Esophagus muscularis mucosa (tissue), 4 donors: ENCODE data around the gene DOCK2. TPM values are rescaled to one million over a fixed set of nuclear protein-coding genes. Genes with fewer than 3 reads are reported as not detected.
"Not testable (repeated sequence)": the region's sequence is repeated elsewhere in the genome, so short reads cannot be mapped to it uniquely, and the experiment has no call there.

ENCODE experiments used
- DNase-seq: peaks from one replicate; pipeline ENCODE4 v3.0.0-alpha.2; 2017; ENCODE audit errors: extremely low spot score
- H3K27ac ChIP-seq, 4 donors: fragments of 200-600 bp; sonication (generic); replicated peaks in 1 of 4; 1 replicate in 3 of 4; 2 replicates in 1 of 4; pipeline ENCODE4 v1.5.1; 2016 to 2019; ENCODE audit warnings: mild to moderate bottlenecking in 1 of 4
- H3K27me3 ChIP-seq, 4 donors: fragments of 200-600 bp; sonication (generic); one replicate each; pipeline versions ENCODE4 v1.5.1 to v1.6.0; 2016 to 2019
- H3K36me3 ChIP-seq, 4 donors: fragments of 200-600 bp; sonication (generic); one replicate each; pipeline ENCODE4 v1.5.1; 2016 to 2019
- H3K4me1 ChIP-seq, 4 donors: fragments of 200-600 bp; sonication (generic); one replicate each; pipeline ENCODE4 v1.5.1; 2016 to 2019
- H3K4me3 ChIP-seq, 4 donors: fragments of 200-600 bp; sonication (generic); 1 replicate in 2 of 4; 2 replicates in 2 of 4; pipeline ENCODE4 v1.5.1; 2016 to 2019; ENCODE audit warnings: mild to moderate bottlenecking in 4 of 4, moderate library complexity in 1 of 4
- H3K9me3 ChIP-seq, 4 donors: fragments of 200-600 bp; sonication (generic); 1 replicate in 3 of 4; 2 replicates in 1 of 4; pipeline ENCODE4 v1.5.1; 2016 to 2019
- EP300 ChIP-seq: sonication (generic); formaldehyde crosslinking; IDR thresholded peaks from one replicate; pipeline ENCODE4 v1.6.1; 2017; ENCODE audit warnings: antibody characterized with exemption
- POLR2A ChIP-seq: fragments of 450-650 bp; IDR thresholded peaks from one replicate; pipeline ENCODE4 v1.6.1; 2017; ENCODE audit warnings: antibody characterized with exemption, moderate library complexity, mild to moderate bottlenecking, low read depth
- POLR2AphosphoS5 ChIP-seq, 2 donors: sonication (generic); formaldehyde crosslinking; IDR thresholded peaks; one replicate each; pipeline ENCODE4 v1.6.1; 2017; ENCODE audit warnings: antibody characterized with exemption in 2 of 2
- WGBS: methylation state at CpG from one replicate; pipeline ENCODE4 v1.1.5; 2018; 5-methylcytosine and 5-hydroxymethylcytosine counted together
- intact Hi-C: fragments of 100-400 bp; cut with DNase I; formaldehyde crosslinking; loops from one replicate; pipeline ENCODE4 v1.15.1; 2023
- total RNA-seq, 4 donors: library from RNA; depleted of rRNA; stranded (reverse); fragments of >200 nt; gene quantifications; one replicate each; pipeline versions ENCODE4 v1.1.0 to v1.2.1, GENCODE V29; 2016
- TF ChIP-seq, protein P1 (sequence below), 3 experiments: fragments of 200-600 bp in 2 of 3; fragments of 450-650 bp in 1 of 3; sonication (generic) in 2 of 3; IDR thresholded peaks; one replicate each; pipeline ENCODE4 v1.5.1; 2017 to 2019; ENCODE audit warnings: antibody characterized with exemption in 3 of 3, mild to moderate bottlenecking in 2 of 3, moderate library complexity in 1 of 3

The DOCK2 gene
- total RNA-seq, 4 donors from 2014 or later, result 9.2 to 18.3 (median 13.7) TPM

GRCh38 chr5:169946743-169947295 lies 309.7 kb downstream of the DOCK2 start:
- H3K27ac ChIP-seq, result no peak overlapping the region
- TF ChIP-seq, protein P1, sequence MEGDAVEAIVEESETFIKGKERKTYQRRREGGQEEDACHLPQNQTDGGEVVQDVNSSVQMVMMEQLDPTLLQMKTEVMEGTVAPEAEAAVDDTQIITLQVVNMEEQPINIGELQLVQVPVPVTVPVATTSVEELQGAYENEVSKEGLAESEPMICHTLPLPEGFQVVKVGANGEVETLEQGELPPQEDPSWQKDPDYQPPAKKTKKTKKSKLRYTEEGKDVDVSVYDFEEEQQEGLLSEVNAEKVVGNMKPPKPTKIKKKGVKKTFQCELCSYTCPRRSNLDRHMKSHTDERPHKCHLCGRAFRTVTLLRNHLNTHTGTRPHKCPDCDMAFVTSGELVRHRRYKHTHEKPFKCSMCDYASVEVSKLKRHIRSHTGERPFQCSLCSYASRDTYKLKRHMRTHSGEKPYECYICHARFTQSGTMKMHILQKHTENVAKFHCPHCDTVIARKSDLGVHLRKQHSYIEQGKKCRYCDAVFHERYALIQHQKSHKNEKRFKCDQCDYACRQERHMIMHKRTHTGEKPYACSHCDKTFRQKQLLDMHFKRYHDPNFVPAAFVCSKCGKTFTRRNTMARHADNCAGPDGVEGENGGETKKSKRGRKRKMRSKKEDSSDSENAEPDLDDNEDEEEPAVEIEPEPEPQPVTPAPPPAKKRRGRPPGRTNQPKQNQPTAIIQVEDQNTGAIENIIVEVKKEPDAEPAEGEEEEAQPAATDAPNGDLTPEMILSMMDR (IDR thresholded peaks at IDR 0.05), result no peak
- no peak for TF ChIP-seq POLR2AphosphoS5 (IDR thresholded peaks at IDR 0.05)
- no peak for TF ChIP-seq EP300
- no peak for TF ChIP-seq POLR2A
- H3K4me3 ChIP-seq, result no peak overlapping the region
- WGBS, result 94% methylated on average over 5 of the region's 5 CpGs
- no peak for DNase-seq
- peaks cover 0 to 3% (median 0%) of the 10 kb centered on the region in 4 donors for H3K27me3 ChIP-seq
- H3K4me1 ChIP-seq, result peaks cover 0 to 6% (median 3%) of the 10 kb centered on the region in 4 donors
- H3K9me3 ChIP-seq, result no peaks in the 10 kb centered on the region
- intact Hi-C loops, result no loop called here
- H3K36me3 ChIP-seq, result no peaks in the 10 kb centered on the region

DNA sequence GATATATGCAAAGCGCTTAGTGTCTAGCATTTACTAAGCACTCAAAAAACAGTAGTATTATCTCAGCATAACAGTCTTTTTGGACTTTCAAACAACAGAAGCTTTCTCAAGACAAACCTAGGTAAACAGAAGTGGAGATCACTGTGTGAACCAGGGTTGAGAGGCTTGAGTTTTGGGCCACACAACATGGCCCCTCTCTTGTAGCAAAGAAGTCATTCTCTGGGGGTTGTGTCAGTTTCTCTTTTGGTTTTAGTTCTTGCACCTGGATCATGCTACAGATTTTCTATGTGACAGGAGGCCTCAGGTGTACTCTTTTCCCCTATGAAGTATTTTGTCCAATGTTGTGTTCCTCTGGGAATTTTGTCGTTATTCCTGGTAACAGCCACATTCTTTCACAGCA lies 313.3 kb downstream of the DOCK2 start:
- WGBS, result 85% methylated on average over 2 of the region's 2 CpGs
- Histone ChIP-seq H3K4me1 (peaks cover 0 to 6% (median 3%) of the 10 kb centered on the region in 4 donors), H3K27me3 (peaks cover 0 to 15% (median 0%) of the 10 kb centered on the region in 4 donors), H3K9me3 (no peaks in the 10 kb centered on the region), H3K36me3 (no peaks in the 10 kb centered on the region), H3K4me3 (no peak overlapping the region), H3K27ac (no peak overlapping the region)
- intact Hi-C loops, result no loop called here
- TF ChIP-seq EP300 (no peak), POLR2A (no peak), POLR2AphosphoS5 (IDR thresholded peaks at IDR 0.05) (no peak)
- TF ChIP-seq, protein P1 (IDR thresholded peaks at IDR 0.05), result no peak
- no peak for DNase-seq

- H3K4me1 ChIP-seq, H3K9me3 ChIP-seq, H3K27ac ChIP-seq, intact Hi-C loops, DNase-seq, H3K36me3 ChIP-seq, H3K4me3 ChIP-seq: not testable (repeated sequence)
- H3K27me3 ChIP-seq, result peaks cover 0 to 15% (median 0%) of the 10 kb centered on the region in 4 donors
- 82% methylated on average over 4 of the region's 4 CpGs for WGBS
Observed at GRCh38 chr5:169953196-169953595, 316.1 kb downstream of the DOCK2 start.

DNA sequence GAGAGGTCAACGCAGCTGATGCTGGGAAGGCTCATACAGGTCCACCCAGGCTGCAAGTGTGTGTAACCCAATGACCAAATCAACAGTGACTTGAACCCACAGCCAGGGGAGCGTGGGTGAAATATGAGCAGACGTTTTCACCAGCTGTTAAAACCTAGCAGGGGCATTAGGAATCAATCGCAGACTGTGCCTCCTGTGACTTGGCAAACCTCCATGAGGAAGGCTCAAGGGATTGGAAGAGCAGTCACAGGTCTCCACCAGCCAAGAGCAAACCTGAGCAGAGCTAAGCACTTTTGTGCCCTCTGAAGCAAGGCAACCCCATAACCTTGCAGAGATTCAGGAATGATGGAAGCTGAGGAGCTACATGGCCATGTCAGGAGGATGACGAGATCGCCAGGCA lies 317.7 kb downstream of the DOCK2 start:
- no peak for TF ChIP-seq EP300
- H3K27ac ChIP-seq, result no peak overlapping the region
- no peaks in the 10 kb centered on the region for H3K4me1 ChIP-seq
- peaks cover 0 to 12% (median 0%) of the 10 kb centered on the region in 4 donors for H3K27me3 ChIP-seq
- no peaks in the 10 kb centered on the region for H3K9me3 ChIP-seq
- no peaks in the 10 kb centered on the region for H3K36me3 ChIP-seq
- no peak for DNase-seq
- WGBS, result 87% methylated on average over 6 of the region's 6 CpGs
- H3K4me3 ChIP-seq, result no peak overlapping the region
- intact Hi-C loops, result no loop called here

DNA sequence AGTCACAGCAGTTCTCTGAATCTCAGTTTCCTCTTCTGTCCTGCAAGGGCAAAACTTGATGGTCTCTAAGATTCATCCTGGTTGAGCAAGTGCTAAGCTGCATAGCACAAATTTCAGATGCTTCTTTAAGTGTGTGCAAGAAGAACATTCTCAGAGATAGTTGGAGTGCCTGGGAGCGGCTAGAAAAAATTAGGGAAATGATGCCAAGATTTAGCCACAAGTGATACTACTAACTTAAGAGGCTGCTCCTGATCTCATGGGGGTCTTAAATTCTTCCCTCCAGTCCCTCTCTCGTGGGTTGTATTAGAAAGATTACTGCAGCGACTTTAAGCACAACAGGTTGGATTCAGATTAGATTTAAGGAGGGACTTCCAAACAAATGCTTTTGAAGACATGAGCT lies 319.1 kb downstream of the DOCK2 start:
- 84% methylated on average over 3 of the region's 3 CpGs for WGBS
- no peak for TF ChIP-seq POLR2AphosphoS5 (IDR thresholded peaks at IDR 0.05)
- TF ChIP-seq, protein P1 (IDR thresholded peaks at IDR 0.05), result no peak
- TF ChIP-seq POLR2A, result no peak
- no peak for TF ChIP-seq EP300
- H3K4me3 ChIP-seq, result no peak overlapping the region
- H3K27me3 ChIP-seq, result peaks cover 0 to 12% (median 0%) of the 10 kb centered on the region in 4 donors
- intact Hi-C loops, result no loop called here
- no peak overlapping the region for H3K27ac ChIP-seq
- H3K4me1 ChIP-seq, result no peaks in the 10 kb centered on the region
- DNase-seq, result no peak
- H3K9me3 ChIP-seq, result no peaks in the 10 kb centered on the region
- H3K36me3 ChIP-seq, result no peaks in the 10 kb centered on the region

DNA sequence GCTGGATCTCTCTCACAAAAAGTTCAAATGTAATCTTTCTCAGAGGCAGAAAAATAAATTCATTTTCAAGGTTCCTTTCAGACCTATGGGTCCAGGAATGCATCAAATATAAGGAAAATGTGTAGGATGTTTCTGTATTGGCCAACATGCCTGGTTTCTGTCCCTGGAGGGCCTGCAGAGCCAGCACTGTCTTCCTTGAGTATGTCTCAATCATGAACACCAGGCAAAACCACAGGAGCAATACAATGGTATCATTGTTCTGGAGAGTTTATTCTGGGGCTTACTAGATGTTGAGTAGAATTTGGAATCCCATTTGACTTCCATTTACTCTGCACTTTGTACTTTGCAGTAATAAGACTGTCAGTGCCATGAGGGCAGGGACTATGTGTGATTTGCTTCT lies 319.7 kb downstream of the DOCK2 start:
- no peak overlapping the region for H3K4me3 ChIP-seq
- no peak for TF ChIP-seq POLR2AphosphoS5 (IDR thresholded peaks at IDR 0.05)
- TF ChIP-seq, protein P1 (IDR thresholded peaks at IDR 0.05), result no peak
- TF ChIP-seq POLR2A, result no peak
- TF ChIP-seq EP300, result no peak
- H3K27me3 ChIP-seq, result peaks cover 0 to 12% (median 0%) of the 10 kb centered on the region in 4 donors
- intact Hi-C loops, result no loop called here
- H3K9me3 ChIP-seq, result no peaks in the 10 kb centered on the region
- no peak for DNase-seq
- no peaks in the 10 kb centered on the region for H3K36me3 ChIP-seq
- no peak overlapping the region for H3K27ac ChIP-seq
- no peaks in the 10 kb centered on the region for H3K4me1 ChIP-seq
